GM21576 (cell line): Measurements from ENCODE around the gene MYBPHL.
"Not testable (repeated sequence)": the region's sequence is repeated elsewhere in the genome, so short reads cannot be mapped to it uniquely, and the experiment has no call there.

Source experiments
- ATAC-seq: cut with Tn5 transposase; IDR thresholded peaks from one replicate; pipeline ENCODE4 v1.9.1; 2021; ENCODE audit warnings: mild to moderate bottlenecking, moderate library complexity; ENCODE audit not compliant: unreplicated experiment

Gene MYBPHL

GRCh38 chr1:109307274-109308021 is 637 bp upstream of the MYBPHL start:
- ATAC-seq: no peak

GRCh38 chr1:109305991-109306390 is 820 bp downstream of the MYBPHL start:
- not testable (repeated sequence) for ATAC-seq

GRCh38 chr1:109304226-109304920 is 2.4 kb downstream of the MYBPHL start:
- no peak for ATAC-seq

GRCh38 chr1:109301874-109302273 is 4.9 kb downstream of the MYBPHL start:
- ATAC-seq: no peak

GRCh38 chr1:109300650-109301151 is 6.1 kb downstream of the MYBPHL start:
- ATAC-seq: no peak

GRCh38 chr1:109299558-109300343 is 7.1 kb downstream of the MYBPHL start:
- ATAC-seq: no peak

GRCh38 chr1:109298666-109299557 is 7.9 kb downstream of the MYBPHL start:
- no peak for ATAC-seq

GRCh38 chr1:109296782-109297181 is 10.0 kb downstream of the MYBPHL start:
- no peak for ATAC-seq

- no peak for ATAC-seq
These were observed 10.9 kb downstream of the MYBPHL start for GRCh38 chr1:109295712-109296415.

- no peak for ATAC-seq
These were observed 12.3 kb downstream of the MYBPHL start for GRCh38 chr1:109294481-109294880.

GRCh38 chr1:109293026-109293425 is 13.8 kb downstream of the MYBPHL start:
- ATAC-seq: no peak

GRCh38 chr1:109292364-109292763 is 14.4 kb downstream of the MYBPHL start:
- no peak for ATAC-seq

- no peak for ATAC-seq
These were observed 15.8 kb downstream of the MYBPHL start for GRCh38 chr1:109290998-109291397.

GRCh38 chr1:109290137-109290536 is 16.7 kb downstream of the MYBPHL start:
- ATAC-seq: no peak

- not testable (repeated sequence) for ATAC-seq
These were observed 20.0 kb downstream of the MYBPHL start for GRCh38 chr1:109286762-109287161.

GRCh38 chr1:109283748-109284600 is 22.8 kb downstream of the MYBPHL start:
- no peak for ATAC-seq

GRCh38 chr1:109282952-109283747 is 23.7 kb downstream of the MYBPHL start, which contains the start of gene PSRC1:
TSS of gene PSRC1 (minus strand) at chr1:109283145.
- ATAC-seq: peak; percentile 91

- ATAC-seq: no peak
These were observed 24.3 kb downstream of the MYBPHL start for GRCh38 chr1:109282497-109282951.
